GM21423 (cell line): ENCODE results near the gene PTPN12.

ENCODE experiments used
- ATAC-seq: cut with Tn5 transposase; IDR thresholded peaks from one replicate; pipeline ENCODE4 v1.9.1; 2021; ENCODE audit warnings: mild to moderate bottlenecking, moderate library complexity; ENCODE audit not compliant: unreplicated experiment

PTPN12 gene

DNA sequence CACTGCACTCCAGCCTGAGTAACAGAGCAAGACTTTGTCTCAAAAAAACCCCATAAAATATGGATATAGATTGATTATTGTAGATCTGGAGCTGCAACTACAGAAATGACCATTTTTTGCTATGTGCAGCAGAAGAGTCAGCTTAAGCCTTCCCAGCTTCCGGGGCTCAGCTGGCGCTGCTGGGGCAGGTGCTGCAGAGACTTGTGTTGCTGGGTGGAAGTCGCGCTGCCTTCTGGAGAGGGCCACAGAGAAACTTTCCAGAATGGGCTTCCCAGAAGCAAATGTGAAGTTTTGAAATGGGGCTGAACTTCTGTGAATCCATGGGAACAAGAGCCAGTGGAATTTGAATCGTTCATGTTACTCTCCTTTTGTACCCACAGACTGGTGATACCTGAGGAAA, 121.8 kb downstream of the PTPN12 start:
- ATAC-seq, result no peak

DNA sequence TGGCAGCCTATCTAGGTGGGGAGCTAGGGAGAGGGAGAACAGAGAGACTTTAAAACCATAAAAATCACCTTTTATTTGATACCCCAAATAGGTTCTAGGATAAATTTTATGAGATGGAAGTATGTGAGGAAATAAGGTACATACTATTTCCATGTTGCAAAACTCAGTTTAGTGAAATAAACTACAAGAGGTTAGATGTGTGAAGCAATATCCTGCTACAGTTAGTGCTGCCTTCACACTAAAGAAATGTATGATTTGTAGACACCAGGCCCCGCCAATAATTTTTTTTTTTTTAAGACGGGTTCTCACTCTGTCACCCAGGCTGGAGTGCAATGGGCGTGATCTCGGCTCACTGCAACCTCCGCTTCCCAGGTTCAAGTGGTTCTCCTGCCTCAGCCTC, 124.7 kb downstream of the PTPN12 start:
- no peak for ATAC-seq

GRCh38 chr7:77662869-77663268, 125.8 kb downstream of the PTPN12 start:
- no peak for ATAC-seq

GRCh38 chr7:77664715-77665114, 127.6 kb downstream of the PTPN12 start:
- ATAC-seq, result no peak

GRCh38 chr7:77665161-77665560, 128.1 kb downstream of the PTPN12 start:
- no peak for ATAC-seq

- no peak for ATAC-seq
These were observed 130.5 kb downstream of the PTPN12 start for GRCh38 chr7:77667459-77668086.

DNA sequence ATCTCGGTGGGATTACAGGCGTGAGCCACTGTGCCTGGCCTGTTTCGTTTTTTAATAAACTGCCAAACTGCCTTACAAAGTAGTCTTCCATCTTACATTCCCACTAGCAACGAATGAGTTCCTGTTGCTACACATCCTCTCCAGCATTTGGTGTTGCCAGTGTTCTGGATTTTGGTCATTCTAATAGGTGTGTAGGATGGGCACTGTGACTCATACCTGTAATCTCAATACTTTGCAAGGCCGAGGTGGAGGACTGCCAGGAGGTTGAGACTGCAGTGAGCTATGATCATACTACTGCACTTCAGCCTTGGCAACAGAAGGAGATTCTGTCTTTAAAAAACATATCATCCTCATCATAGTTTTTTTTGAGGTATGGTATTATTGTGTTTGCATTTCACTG, 137.8 kb downstream of the PTPN12 start:
- no peak for ATAC-seq

GRCh38 chr7:77679608-77680007, 142.5 kb downstream of the PTPN12 start:
- ATAC-seq, result no peak

- ATAC-seq, result no peak
These were observed 143.2 kb downstream of the PTPN12 start for GRCh38 chr7:77680266-77680665.

- ATAC-seq, result no peak
These were observed 146.9 kb downstream of the PTPN12 start for GRCh38 chr7:77684030-77684429.

GRCh38 chr7:77685233-77685632, 148.1 kb downstream of the PTPN12 start:
- ATAC-seq, result no peak

GRCh38 chr7:77687100-77687746, 150.1 kb downstream of the PTPN12 start:
- no peak for ATAC-seq

DNA sequence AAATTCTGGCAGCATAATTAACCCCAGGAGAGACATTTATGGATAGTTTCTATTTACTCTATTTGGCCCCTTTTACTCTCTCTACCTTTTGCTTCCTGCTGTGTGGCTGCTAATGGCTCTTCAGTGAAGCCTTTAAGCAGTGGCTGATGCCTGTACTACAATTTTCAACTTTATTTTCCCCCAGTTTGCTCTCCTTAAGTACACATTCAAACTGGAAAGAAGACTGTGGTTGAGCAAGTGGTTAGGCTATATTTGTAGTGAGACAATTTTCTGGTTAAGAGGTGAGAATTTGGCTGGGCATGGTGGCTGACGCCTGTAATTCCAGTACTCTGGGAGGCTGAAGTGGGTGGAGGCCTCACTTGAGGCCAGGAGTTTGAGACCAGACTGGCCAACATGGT, 150.7 kb downstream of the PTPN12 start:
- peak; percentile 66 for ATAC-seq
